ENCODE results near the gene ARHGEF33. TPM values are rescaled to one million over a fixed set of nuclear protein-coding genes. Genes with fewer than 3 reads are reported as not detected.

Gene ARHGEF33
- total and polyA plus RNA-seq, 2 of the 8 experiments (the other 6 are each of a cell fraction or from before 2014, with no cell fraction given): 0.09 to 0.95 TPM

GRCh38 chr2:38975042-38975441 lies 85.4 kb downstream of the ARHGEF33 start:
- Histone ChIP-seq H3K9me3 (ENCODE audit: insufficient read depth in 2 of 2, low read depth in 1 of 2, low read length in 1 of 2) (no peaks in the 10 kb centered on the region), H4K8ac (ENCODE audit: extremely low read depth, insufficient read depth, low read length) (no peak overlapping the region), H3K27ac (ENCODE audit: low read depth, low read length) (no peak overlapping the region), H2BK20ac (ENCODE audit: low read length) (no peak overlapping the region), H3K23ac (ENCODE audit: insufficient read length) (no peak overlapping the region), H3K27me3 (replicated peaks in 1 of 4; ENCODE audit: control insufficient read depth in 3 of 4, extremely low read depth in 1 of 4, insufficient read depth in 3 of 4, low read length in 3 of 4) (no peaks in the 10 kb centered on the region), H3K4me2 (ENCODE audit: insufficient read depth in 1 of 2, low read depth in 2 of 2, low read length in 2 of 2) (no peak overlapping the region), H3K9ac (replicated peaks in 1 of 4; ENCODE audit: extremely low read depth in 1 of 4, low read depth in 3 of 4, low read length in 3 of 4) (no peak overlapping the region), H3K36me3 (ENCODE audit: control insufficient read depth in 2 of 4, insufficient read depth in 4 of 4, low read length in 3 of 4) (no peaks in the 10 kb centered on the region), H3K18ac (ENCODE audit: extremely low read depth, low read length) (no peak overlapping the region), H3K23me2 (ENCODE audit: low read depth, low read length) (no peaks in the 10 kb centered on the region), H4K91ac (replicated peaks; ENCODE audit: insufficient read length, low read length) (no peak overlapping the region), H3K4me3 (ENCODE audit: extremely low read depth in 1 of 4, insufficient read depth in 2 of 4, low read depth in 3 of 4, low read length in 4 of 4) (no peak overlapping the region), H4K5ac (ENCODE audit: insufficient read length, low read depth, low read length) (no peak overlapping the region), H2AK5ac (ENCODE audit: low read depth, low read length) (no peak overlapping the region), H3K56ac (replicated peaks; ENCODE audit: insufficient read length, low read depth, low read length) (no peak overlapping the region), H3K4ac (replicated peaks; ENCODE audit: insufficient read length, low read depth, low read length) (no peak overlapping the region), H2BK120ac (replicated peaks; ENCODE audit: low read depth, low read length) (no peak overlapping the region), H2AFZ (ENCODE audit: low read length) (no peak overlapping the region), H2BK5ac (ENCODE audit: low read depth, low read length) (no peak overlapping the region), H4K20me1 (replicated peaks in 1 of 2; ENCODE audit: control insufficient read depth in 1 of 2, insufficient read depth in 2 of 2, low read length in 2 of 2) (no peaks in the 10 kb centered on the region), H3K14ac (ENCODE audit: insufficient read length) (no peak overlapping the region), H3K4me1 (replicated peaks in 1 of 4; ENCODE audit: control insufficient read depth in 3 of 4, insufficient read depth in 4 of 4, low read length in 3 of 4) (peaks cover 0 to 3% (median 0%) of the 10 kb centered on the region in 4 experiments; a peak in 1 of 7 replicates), H2BK15ac (ENCODE audit: low read length) (no peak overlapping the region), H3K79me2 (ENCODE audit: control insufficient read depth in 1 of 2, insufficient read depth in 2 of 2, low read length in 2 of 2) (no peaks in the 10 kb centered on the region), H2BK12ac (ENCODE audit: low read depth, low read length) (no peak overlapping the region), H3K79me1 (ENCODE audit: low read depth, low read length) (no peaks in the 10 kb centered on the region)
- WGBS, 2 experiments (ENCODE audit: extremely low coverage in 1 of 2, insufficient coverage in 1 of 2, insufficient read length in 1 of 2, insufficient replicate concordance in 2 of 2, low coverage in 1 of 2, low lambda C conversion rate in 2 of 2, missing lambda C conversion rate in 1 of 2): 96% methylated on average over 6 of the region's 6 CpGs; no CpG with 5 or more reads in 1 of the 2 experiments
- FAIRE-seq (no peak), DNase-seq (ENCODE audit: low read depth in 1 of 2, low spot score in 2 of 2) (no peak)
- ChIA-PET POLR2A (ENCODE audit: partially characterized antibody) (interaction anchor here (1.1 to 1.6 kb wide), 2 partner anchors 76 to 224 kb away, joined by 3 to 4 read pairs; partner anchors contain the start of gene SRSF7), CTCF (ENCODE audit: partially characterized antibody) (no interaction called here)
- TF ChIP-seq EZH2 (IDR thresholded peaks at IDR 0.05; ENCODE audit: low read depth, low read length, severe bottlenecking): no peak
- TF ChIP-seq KDM5A (IDR thresholded peaks at IDR 0.05; ENCODE audit: low read length): no peak
- TF ChIP-seq CHD2 (IDR thresholded peaks at IDR 0.05; ENCODE audit: low read length): no peak
- no peak for TF ChIP-seq KDM1A (IDR thresholded peaks at IDR 0.05; ENCODE audit: borderline replicate concordance, low read length)
- TF ChIP-seq CTBP2 (IDR thresholded peaks at IDR 0.05; ENCODE audit: borderline replicate concordance, insufficient read depth, insufficient read length, low read length): no peak
- TF ChIP-seq CEBPB (IDR thresholded peaks at IDR 0.05; ENCODE audit: low read depth, low read length): no peak
- no peak for TF ChIP-seq RXRA (IDR thresholded peaks at IDR 0.05; ENCODE audit: insufficient read depth, low read depth, low read length)
- TF ChIP-seq SIX5 (IDR thresholded peaks at IDR 0.05; ENCODE audit: low read depth, low read length): no peak
- TF ChIP-seq CREB1 (IDR thresholded peaks at IDR 0.05): no peak
- no peak for TF ChIP-seq SP1 (IDR thresholded peaks at IDR 0.05; ENCODE audit: low read depth, low read length)
- no peak for TF ChIP-seq POU5F1 (IDR thresholded peaks at IDR 0.05; ENCODE audit: low read depth, low read length)
